ENCODE data around the gene ACSM2A. TPM values are rescaled to one million over a fixed set of nuclear protein-coding genes. Genes with fewer than 3 reads are reported as not detected.

The ACSM2A gene, protein sequence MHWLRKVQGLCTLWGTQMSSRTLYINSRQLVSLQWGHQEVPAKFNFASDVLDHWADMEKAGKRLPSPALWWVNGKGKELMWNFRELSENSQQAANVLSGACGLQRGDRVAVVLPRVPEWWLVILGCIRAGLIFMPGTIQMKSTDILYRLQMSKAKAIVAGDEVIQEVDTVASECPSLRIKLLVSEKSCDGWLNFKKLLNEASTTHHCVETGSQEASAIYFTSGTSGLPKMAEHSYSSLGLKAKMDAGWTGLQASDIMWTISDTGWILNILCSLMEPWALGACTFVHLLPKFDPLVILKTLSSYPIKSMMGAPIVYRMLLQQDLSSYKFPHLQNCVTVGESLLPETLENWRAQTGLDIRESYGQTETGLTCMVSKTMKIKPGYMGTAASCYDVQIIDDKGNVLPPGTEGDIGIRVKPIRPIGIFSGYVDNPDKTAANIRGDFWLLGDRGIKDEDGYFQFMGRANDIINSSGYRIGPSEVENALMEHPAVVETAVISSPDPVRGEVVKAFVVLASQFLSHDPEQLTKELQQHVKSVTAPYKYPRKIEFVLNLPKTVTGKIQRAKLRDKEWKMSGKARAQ
- total RNA-seq, result not detected in 2 replicates

GRCh38 chr16:20451364-20451763 lies at the start of gene ACSM2A:
TSS of gene ACSM2A (plus strand) at chr16:20451521. CDS start at chr16:20460115, 8,594 bp downstream.

DNA sequence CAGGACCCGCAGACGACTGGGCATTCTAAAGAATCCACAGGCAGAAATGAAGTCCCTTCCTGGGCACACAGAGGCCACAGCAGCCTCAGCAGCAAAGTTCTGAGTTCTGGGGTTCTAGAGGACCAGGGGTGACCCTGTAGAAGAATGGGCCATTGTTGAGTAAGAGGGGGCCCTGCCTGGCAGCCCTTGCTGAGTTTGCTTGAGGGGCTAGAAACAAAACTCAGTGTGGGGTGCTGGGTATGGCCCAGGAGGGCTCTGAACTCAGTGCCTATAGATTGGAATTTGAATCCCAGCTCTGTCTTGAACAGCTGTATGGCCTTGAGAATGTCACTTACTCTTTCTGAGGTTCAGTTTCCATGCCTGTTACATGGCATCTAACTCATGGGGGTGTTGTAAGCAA lies 46.7 kb upstream of the ACSM2A start, which contains the start of gene PDILT:
PDILT (minus strand) TSS at position 101 of the 400 bp plus-strand sequence. CDS start 5,437 bp downstream, outside the sequence.

DNA sequence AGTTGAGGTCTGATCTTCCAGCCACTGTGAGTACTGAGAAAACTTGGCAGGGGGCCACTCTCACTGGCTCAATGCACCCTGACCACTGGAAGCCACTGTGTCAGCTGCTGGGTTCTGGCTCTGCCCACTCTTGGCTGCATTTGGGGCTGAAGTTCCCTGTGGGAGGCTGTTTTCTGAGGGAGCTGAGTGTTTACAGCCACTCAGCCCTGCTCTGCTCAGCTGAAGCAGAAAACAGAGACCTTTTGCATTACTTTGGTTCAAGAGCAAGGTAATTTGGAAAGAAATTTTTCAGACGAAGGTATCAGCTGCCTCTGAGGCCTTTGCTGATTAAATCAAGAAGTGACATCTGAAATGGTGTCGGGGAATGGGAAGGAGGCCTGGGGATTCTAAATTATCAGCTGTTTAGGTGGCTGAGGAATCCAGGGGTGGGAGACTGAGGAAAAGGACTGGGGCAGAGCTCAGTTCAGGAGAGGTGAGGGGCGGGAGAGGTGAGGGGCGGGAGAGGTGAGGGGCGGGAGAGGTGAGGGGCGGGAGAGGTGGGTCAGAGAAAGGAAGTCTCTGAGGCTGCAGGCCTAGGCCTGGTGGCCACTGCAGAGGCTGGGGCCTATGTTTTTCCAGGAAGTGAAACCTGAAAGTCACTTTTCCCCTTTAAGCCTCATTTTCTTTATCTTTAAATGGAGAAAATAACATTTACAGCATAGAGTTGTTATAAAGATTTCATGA lies 41.8 kb upstream of the ACSM2A start, which contains the start of gene ACSM5:
ACSM5 (plus strand) TSS at position 137 of the 723 bp plus-strand sequence. CDS start 1,951 bp downstream, outside the sequence.

Other genes with a start within 250 kb of the ACSM2A start
- gene GP2, start 124.0 kb upstream of the ACSM2A start, total RNA-seq, result not detected in 2 replicates
- not detected in 2 replicates for gene UMOD, start 98.8 kb upstream of the ACSM2A start, total RNA-seq
- gene PDILT, start 46.8 kb upstream of the ACSM2A start, total RNA-seq, result not detected in 2 replicates
- 0.16 TPM in 1 of 2 replicates, not detected in the other for gene ACSM5, start 42.0 kb upstream of the ACSM2A start, total RNA-seq
- not detected in 2 replicates for gene ACSM2B, start 124.8 kb downstream of the ACSM2A start, total RNA-seq
- gene ACSM1, start 246.2 kb downstream of the ACSM2A start, total RNA-seq, result not detected in 2 replicates